ENCODE results near the gene MNDA.

The MNDA gene

DNA sequence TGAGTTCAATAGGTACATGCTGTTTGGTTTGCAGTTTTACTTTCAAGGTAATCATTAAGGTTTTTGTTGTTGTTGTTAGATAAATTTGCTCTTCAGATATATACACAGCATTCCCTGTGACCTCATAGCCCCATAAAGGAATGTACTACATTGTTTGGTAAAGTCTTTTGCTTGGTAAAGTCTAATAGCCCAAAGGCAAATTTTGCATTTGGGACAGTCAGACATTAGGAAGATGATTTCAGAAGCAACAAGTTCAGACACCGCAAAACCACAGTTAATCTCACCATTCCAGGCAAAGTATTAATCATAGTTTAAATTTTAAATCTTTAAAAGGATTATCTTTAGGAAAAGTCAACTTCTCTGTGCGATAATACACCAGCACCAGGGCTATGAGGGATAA lies 67.6 kb downstream of the MNDA start:
- H3K27ac Mint-ChIP-seq: no peak overlapping the region
- no peak for ATAC-seq (ENCODE audit: low read depth)
- no peak for DNase-seq (ENCODE audit: low spot score in 2 of 2)
- no peaks in the 10 kb centered on the region for H3K4me1 Mint-ChIP-seq
- H3K4me3 Mint-ChIP-seq: no peak overlapping the region
- peaks cover 7% of the 10 kb centered on the region for H3K9me3 Mint-ChIP-seq
- H3K36me3 Mint-ChIP-seq: peaks cover 4% of the 10 kb centered on the region
- H3K27me3 Mint-ChIP-seq: peaks cover 3% of the 10 kb centered on the region
